Testis (tissue), 3 donors: Measurements from ENCODE around the gene LRRC41. TPM values are rescaled to one million over a fixed set of nuclear protein-coding genes. Genes with fewer than 3 reads are reported as not detected.

Experiments used
- DNase-seq: peaks from one replicate; pipeline ENCODE4 v3.0.0-alpha.2; 2019
- H3K27ac ChIP-seq, 2 donors: fragments of 200-600 bp; sonication (generic); one replicate each; pipeline ENCODE4 v1.5.1; 2019
- H3K27me3 ChIP-seq: fragments of 200-600 bp; sonication (generic); one replicate; pipeline ENCODE4 v1.5.1; 2019
- H3K36me3 ChIP-seq: fragments of 200-600 bp; sonication (generic); one replicate; pipeline ENCODE4 v1.5.1; 2017; ENCODE audit warnings: low read depth; ENCODE audit errors: missing control alignments
- H3K4me1 ChIP-seq: fragments of 200-600 bp; sonication (generic); one replicate; pipeline ENCODE4 v1.5.1; 2019
- H3K4me3 ChIP-seq, 2 donors: fragments of 200-600 bp; sonication (generic); one replicate each; pipeline ENCODE4 v1.5.1; 2017 to 2019
- H3K9me3 ChIP-seq: fragments of 200-600 bp; sonication (generic); one replicate; pipeline ENCODE4 v1.5.1; 2017
- POLR2A ChIP-seq: fragments of 450-650 bp; IDR thresholded peaks from one replicate; pipeline ENCODE4 v1.6.1; 2017; ENCODE audit warnings: antibody characterized with exemption, mild to moderate bottlenecking, moderate library complexity
- WGBS, 2 donors: methylation state at CpG; one replicate each; pipeline ENCODE4 v1.1.5; 2018; 5-methylcytosine and 5-hydroxymethylcytosine counted together
- intact Hi-C: fragments of 100-400 bp; cut with DNase I; formaldehyde crosslinking; loops from one replicate; pipeline ENCODE4 v1.15.1; 2023; ENCODE audit warnings: low total_unique reads
- polyA plus RNA-seq: library from polyadenylated mRNA; stranded (reverse); fragments of 350-450 nt; fragmentation: Illumina TruSeq; extraction: RNeasy Lipid Tissue Mini Kit (QIAGEN cat#74804); gene quantifications from one replicate; pipeline ENCODE4 v1.2.3, GENCODE V29; 2014; ENCODE audit warnings: low read depth, low replicate concordance; ENCODE audit not compliant: insufficient read depth
- total RNA-seq, 2 donors: library from RNA; depleted of rRNA; stranded (reverse); fragments of >200 nt; gene quantifications; one replicate each; pipeline ENCODE4 v1.2.3, GENCODE V29; 2016
- TF ChIP-seq, protein P1 (sequence below), 3 experiments: fragments of 450-650 bp in 2 of 3; fragments of 200-600 bp in 1 of 3; sonication (generic) in 1 of 3; IDR thresholded peaks; one replicate each; pipeline ENCODE4 v1.5.1; 2016 to 2019; ENCODE audit warnings: antibody characterized with exemption in 3 of 3, mild to moderate bottlenecking in 2 of 3, moderate library complexity in 1 of 3

Gene LRRC41
- total and polyA plus RNA-seq, 3 donors from 2014 or later, result 86.4 to 136 (median 123) TPM

DNA sequence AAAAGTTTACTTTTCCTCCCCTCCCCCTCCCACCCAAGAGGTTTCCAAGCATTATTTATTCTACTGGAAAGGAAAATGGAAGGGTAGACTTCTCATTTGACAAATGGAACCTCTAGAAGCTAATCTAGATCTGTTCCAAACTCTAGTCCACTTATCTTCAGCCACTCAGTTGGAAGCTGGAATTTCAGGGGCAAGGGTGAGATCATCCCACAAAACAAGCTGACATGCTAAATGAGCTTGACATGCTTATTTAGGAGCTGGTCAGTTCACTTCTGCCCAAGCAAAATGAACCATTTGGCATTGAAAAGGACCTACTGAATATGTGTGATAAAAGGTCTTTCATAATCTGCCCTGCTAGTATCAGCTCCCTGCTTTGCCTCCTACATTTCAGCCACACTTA, 5.0 kb downstream of the LRRC41 start:
- intact Hi-C loops, result no loop called here
- H3K27ac ChIP-seq, result no peak overlapping the region

DNA sequence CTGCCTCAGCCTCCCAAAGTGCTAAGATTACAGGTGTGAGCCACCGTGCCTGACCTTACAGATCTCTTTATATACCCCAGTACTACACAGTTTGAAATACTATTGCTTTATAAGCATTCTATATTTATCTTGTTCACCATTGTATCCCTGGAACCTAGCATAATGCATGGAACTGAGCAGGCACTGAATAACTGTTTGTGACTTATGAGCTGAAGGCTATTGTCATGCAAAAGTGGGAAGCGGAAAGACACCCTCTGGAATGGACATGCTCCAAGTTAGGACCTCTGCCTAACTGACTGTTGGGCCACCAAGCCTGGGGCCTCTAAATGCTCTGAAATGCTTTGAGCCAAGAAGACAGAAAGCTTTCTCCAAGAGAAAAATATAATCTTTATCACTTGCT, 8.1 kb downstream of the LRRC41 start:
- DNase-seq, result no peak
- intact Hi-C loops, result no loop called here
- Histone ChIP-seq H3K9me3 (no peaks in the 10 kb centered on the region), H3K27ac (no peak overlapping the region), H3K36me3 (no peaks in the 10 kb centered on the region), H3K4me1 (peaks cover 7% of the 10 kb centered on the region), H3K4me3 (no peak overlapping the region), H3K27me3 (no peaks in the 10 kb centered on the region)
- TF ChIP-seq, protein P1, sequence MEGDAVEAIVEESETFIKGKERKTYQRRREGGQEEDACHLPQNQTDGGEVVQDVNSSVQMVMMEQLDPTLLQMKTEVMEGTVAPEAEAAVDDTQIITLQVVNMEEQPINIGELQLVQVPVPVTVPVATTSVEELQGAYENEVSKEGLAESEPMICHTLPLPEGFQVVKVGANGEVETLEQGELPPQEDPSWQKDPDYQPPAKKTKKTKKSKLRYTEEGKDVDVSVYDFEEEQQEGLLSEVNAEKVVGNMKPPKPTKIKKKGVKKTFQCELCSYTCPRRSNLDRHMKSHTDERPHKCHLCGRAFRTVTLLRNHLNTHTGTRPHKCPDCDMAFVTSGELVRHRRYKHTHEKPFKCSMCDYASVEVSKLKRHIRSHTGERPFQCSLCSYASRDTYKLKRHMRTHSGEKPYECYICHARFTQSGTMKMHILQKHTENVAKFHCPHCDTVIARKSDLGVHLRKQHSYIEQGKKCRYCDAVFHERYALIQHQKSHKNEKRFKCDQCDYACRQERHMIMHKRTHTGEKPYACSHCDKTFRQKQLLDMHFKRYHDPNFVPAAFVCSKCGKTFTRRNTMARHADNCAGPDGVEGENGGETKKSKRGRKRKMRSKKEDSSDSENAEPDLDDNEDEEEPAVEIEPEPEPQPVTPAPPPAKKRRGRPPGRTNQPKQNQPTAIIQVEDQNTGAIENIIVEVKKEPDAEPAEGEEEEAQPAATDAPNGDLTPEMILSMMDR (IDR thresholded peaks at IDR 0.05), result no peak
- TF ChIP-seq POLR2A, result no peak
- 95 to 96% methylated on average over 2 of the region's 2 CpGs for WGBS, 2 donors

More for the DNA sequence above, 5.0 kb downstream of the LRRC41 start:
- no peak for TF ChIP-seq POLR2A
- TF ChIP-seq, protein P1 (IDR thresholded peaks at IDR 0.05), result no peak
- peaks cover 18% of the 10 kb centered on the region for H3K4me1 ChIP-seq
- no peaks in the 10 kb centered on the region for H3K36me3 ChIP-seq
- DNase-seq, result no peak
- no peaks in the 10 kb centered on the region for H3K27me3 ChIP-seq
- no peak overlapping the region for H3K4me3 ChIP-seq
- H3K9me3 ChIP-seq, result no peaks in the 10 kb centered on the region

DNA sequence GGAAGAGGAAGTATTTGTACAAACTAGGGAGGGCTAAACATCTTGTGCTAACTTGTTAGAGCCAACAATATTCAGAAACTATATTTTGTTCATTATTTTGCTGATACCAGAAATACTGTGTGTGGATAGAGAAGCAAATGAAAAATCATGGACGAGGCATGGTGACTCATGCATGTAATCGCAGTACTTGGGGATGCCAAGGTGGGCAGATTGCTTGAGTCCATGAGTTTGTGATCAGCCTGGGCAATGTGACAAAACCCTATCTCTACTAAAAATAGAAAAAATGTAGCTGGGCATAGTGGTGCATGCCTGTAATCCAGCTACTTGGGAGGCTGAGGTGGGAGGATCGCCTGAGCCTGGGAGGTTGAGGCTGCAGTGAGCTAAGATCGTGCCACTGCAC, 13.4 kb downstream of the LRRC41 start:
- H3K4me1 ChIP-seq, result no peaks in the 10 kb centered on the region
- no peak for DNase-seq
- no peaks in the 10 kb centered on the region for H3K27me3 ChIP-seq
- intact Hi-C loops, result no loop called here
- no peak overlapping the region for H3K4me3 ChIP-seq
- no peaks in the 10 kb centered on the region for H3K9me3 ChIP-seq
- 83 to 92% methylated on average over 4 of the region's 4 CpGs for WGBS, 2 donors
- H3K36me3 ChIP-seq, result no peaks in the 10 kb centered on the region
- no peak overlapping the region for H3K27ac ChIP-seq
- no peak for TF ChIP-seq POLR2A
- TF ChIP-seq, protein P1 (IDR thresholded peaks at IDR 0.05), result no peak

DNA sequence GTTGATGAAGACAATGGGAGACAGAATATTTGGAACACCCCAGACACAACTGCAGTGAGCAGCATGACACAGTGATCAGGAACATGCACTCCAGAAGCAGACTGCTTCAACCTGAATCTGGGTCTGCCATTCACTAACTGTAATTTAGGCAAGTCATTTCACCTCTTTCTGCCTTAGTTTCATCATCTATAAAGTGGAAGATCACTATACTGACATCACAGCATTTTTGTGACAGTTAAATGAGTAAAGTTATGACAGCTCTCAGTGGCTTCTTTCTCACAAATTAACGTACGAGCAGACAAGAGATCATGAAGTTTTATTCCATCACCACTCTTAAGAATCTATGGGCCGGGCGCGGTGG, 14.3 kb downstream of the LRRC41 start:
- H3K9me3 ChIP-seq, result no peaks in the 10 kb centered on the region
- intact Hi-C loops, result no loop called here
- H3K27ac ChIP-seq, result no peak overlapping the region
- WGBS, 2 donors, result 91 to 95% methylated on average over 5 of the region's 5 CpGs
- H3K36me3 ChIP-seq, result no peaks in the 10 kb centered on the region
- no peak for DNase-seq
- no peak overlapping the region for H3K4me3 ChIP-seq
- no peak for TF ChIP-seq POLR2A
- H3K27me3 ChIP-seq, result no peaks in the 10 kb centered on the region
- no peaks in the 10 kb centered on the region for H3K4me1 ChIP-seq

DNA sequence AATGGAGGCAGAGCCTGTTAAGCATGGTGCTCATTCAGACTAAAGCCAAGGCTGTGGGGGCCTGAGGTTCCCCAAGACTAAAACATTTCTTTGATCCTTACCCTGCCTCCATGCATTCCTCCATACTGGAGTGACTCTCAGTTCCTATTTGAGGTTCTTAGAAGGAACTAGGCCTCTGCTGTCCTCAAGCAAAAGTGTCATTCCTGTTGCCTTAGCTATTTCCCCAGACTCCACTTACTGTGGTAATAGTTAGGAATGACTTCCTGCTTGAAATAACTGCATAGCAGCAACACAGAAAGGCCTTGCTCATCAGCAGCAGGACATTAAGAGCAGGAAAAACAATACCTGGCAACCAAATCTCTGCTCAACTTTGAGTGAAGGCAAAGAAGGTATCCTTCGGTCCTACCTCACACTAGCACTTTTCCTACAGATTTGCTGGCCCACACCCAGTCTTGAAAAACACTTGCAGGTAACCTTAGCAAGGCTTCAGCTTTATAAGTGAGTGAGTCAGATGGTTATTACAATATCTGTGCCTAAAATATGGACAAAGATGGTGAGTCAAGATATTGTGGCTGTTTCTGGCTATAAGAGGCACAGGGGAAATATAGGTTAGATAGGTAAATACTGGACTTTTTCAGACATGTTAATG, 14.8 kb downstream of the LRRC41 start:
- Histone ChIP-seq H3K27ac (no peak overlapping the region), H3K27me3 (no peaks in the 10 kb centered on the region), H3K36me3 (no peaks in the 10 kb centered on the region), H3K4me1 (no peaks in the 10 kb centered on the region), H3K4me3 (no peak overlapping the region), H3K9me3 (no peaks in the 10 kb centered on the region)
- 84 to 94% methylated on average over 1 of the region's 1 CpG for WGBS, 2 donors
- TF ChIP-seq, protein P1 (IDR thresholded peaks at IDR 0.05), result no peak
- no peak for TF ChIP-seq POLR2A
- DNase-seq, result no peak
- intact Hi-C loops, result no loop called here
